MCF 10A (cell line): Measurements from ENCODE around the gene SPOCK1. TPM values are rescaled to one million over a fixed set of nuclear protein-coding genes. Genes with fewer than 3 reads are reported as not detected.

Experiments
- BruUV-seq: library from RNA; stranded (reverse); fragments of 400-500 nt; replicated peaks from 2 replicates; lab custom pipeline; 2021; lab: Mats Ljungman, UMichigan
- CTCF ChIA-PET: fragments of 300-600 bp; sonication (Branson Sonifier 250); formaldehyde crosslinking; extraction: SDS; loops from one replicate; lab custom pipeline; 2021; ENCODE audit warnings: antibody characterized with exemption, inconsistent platforms; lab: Yijun Ruan, JAX
- POLR2A ChIA-PET: fragments of 300-600, 350-650 bp; sonication (Branson Sonifier 250); formaldehyde crosslinking; extraction: SDS; loops from one replicate; lab custom pipeline; 2020; ENCODE audit warnings: antibody characterized with exemption, inconsistent platforms; lab: Yijun Ruan, JAX
- DNase-seq: peaks from one replicate; pipeline ENCODE4 v3.0.0-alpha.2; 2018; ENCODE audit not compliant: unreplicated experiment
- H3K27ac Mint-ChIP-seq: one replicate; pipeline ENCODE4 v1.8.0; 2022; ENCODE audit warnings: mild to moderate bottlenecking, low read depth, mixed read lengths; ENCODE audit not compliant: unreplicated experiment
- H3K27me3 Mint-ChIP-seq: one replicate; pipeline ENCODE4 v1.8.0; 2022; ENCODE audit warnings: mixed read lengths; ENCODE audit not compliant: insufficient read depth, unreplicated experiment
- H3K36me3 Mint-ChIP-seq: one replicate; pipeline ENCODE4 v1.8.0; 2022; ENCODE audit warnings: mild to moderate bottlenecking, moderate library complexity, mixed read lengths; ENCODE audit not compliant: insufficient read depth, unreplicated experiment
- H3K4me1 Mint-ChIP-seq: one replicate; pipeline ENCODE4 v1.8.0; 2022; ENCODE audit warnings: mixed read lengths; ENCODE audit not compliant: insufficient read depth, unreplicated experiment
- H3K4me3 Mint-ChIP-seq: one replicate; pipeline ENCODE4 v1.8.0; 2022; ENCODE audit warnings: mild to moderate bottlenecking, moderate library complexity, mixed read lengths; ENCODE audit not compliant: unreplicated experiment
- H3K9me3 Mint-ChIP-seq: one replicate; pipeline ENCODE4 v1.8.0; 2022; ENCODE audit warnings: mixed read lengths; ENCODE audit not compliant: unreplicated experiment
- intact Hi-C: fragments of 100-400 bp; cut with micrococcal nuclease; formaldehyde crosslinking; loops from 2 replicates; pipeline ENCODE4 v1.14.1; 2022
- total RNA-seq: library from RNA; stranded (reverse); gene quantifications from 2 replicates; pipeline ENCODE4 v1.2.3, GENCODE V29; 2022
- TF ChIP-seq, protein P1 (sequence below): fragments of 200-600 bp; IDR thresholded peaks from one replicate; pipeline ENCODE4 v1.8.0; 2022; ENCODE audit warnings: antibody characterized with exemption, mild to moderate bottlenecking; ENCODE audit not compliant: unreplicated experiment

Gene SPOCK1
- total RNA-seq, 1 experiment from 2014 or later: 34.3 TPM

DNA sequence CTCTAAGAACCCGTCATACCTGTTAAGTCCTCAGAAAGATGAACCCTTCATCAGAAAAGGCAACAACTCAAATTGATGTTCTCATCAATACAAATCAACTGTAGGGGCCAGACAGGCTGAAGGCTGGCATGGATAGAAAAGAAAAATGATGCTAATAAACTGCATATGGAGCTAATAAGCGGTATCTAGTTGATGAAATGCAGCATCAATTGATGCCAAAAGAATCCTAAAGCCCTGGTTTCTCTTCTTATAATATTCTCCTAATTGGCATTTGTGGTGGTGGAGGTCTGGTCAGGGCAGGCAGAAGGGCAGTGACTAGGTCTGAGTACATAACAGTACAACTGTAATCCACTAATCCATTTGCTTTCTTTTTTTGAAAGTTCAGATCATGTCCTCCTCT lies 322.5 kb downstream of the SPOCK1 start:
- no peaks in the 10 kb centered on the region for H3K36me3 Mint-ChIP-seq
- H3K4me1 Mint-ChIP-seq: no peaks in the 10 kb centered on the region
- ChIA-PET CTCF (no interaction called here), POLR2A (no interaction called here)
- peaks cover 12% of the 10 kb centered on the region for H3K27me3 Mint-ChIP-seq
- BruUV-seq: no TSS peak
- no peaks in the 10 kb centered on the region for H3K9me3 Mint-ChIP-seq
- TF ChIP-seq, protein P1, sequence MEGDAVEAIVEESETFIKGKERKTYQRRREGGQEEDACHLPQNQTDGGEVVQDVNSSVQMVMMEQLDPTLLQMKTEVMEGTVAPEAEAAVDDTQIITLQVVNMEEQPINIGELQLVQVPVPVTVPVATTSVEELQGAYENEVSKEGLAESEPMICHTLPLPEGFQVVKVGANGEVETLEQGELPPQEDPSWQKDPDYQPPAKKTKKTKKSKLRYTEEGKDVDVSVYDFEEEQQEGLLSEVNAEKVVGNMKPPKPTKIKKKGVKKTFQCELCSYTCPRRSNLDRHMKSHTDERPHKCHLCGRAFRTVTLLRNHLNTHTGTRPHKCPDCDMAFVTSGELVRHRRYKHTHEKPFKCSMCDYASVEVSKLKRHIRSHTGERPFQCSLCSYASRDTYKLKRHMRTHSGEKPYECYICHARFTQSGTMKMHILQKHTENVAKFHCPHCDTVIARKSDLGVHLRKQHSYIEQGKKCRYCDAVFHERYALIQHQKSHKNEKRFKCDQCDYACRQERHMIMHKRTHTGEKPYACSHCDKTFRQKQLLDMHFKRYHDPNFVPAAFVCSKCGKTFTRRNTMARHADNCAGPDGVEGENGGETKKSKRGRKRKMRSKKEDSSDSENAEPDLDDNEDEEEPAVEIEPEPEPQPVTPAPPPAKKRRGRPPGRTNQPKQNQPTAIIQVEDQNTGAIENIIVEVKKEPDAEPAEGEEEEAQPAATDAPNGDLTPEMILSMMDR: no peak
- H3K27ac Mint-ChIP-seq: no peak overlapping the region
- intact Hi-C loops: no loop called here
- DNase-seq: no peak
- H3K4me3 Mint-ChIP-seq: no peak overlapping the region

DNA sequence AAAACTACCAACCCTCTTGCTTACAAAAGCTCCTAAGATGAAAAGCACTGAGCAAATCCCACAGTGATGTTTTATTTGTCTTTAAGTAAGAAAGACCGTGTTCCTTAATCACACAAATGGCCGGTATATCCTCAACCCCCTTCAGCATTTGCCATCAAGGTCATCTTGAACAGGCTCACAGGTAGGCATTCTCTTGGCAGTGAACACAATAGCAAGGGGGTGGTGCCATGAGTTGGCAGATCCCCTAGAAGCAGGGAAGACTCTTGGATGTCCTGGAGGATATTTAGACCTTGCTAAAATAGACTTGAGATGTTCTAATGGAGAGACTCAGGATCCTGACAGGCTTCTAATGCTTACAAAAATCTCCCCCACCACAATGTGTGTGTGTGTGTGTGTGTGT lies 323.0 kb downstream of the SPOCK1 start:
- no TSS peak for BruUV-seq
- TF ChIP-seq, protein P1: no peak
- CTCF ChIA-PET: interaction anchor here (0.8 kb wide), 1 partner anchor 101 kb away, joined by 3 read pairs; no protein-coding TSS in a partner anchor

DNA sequence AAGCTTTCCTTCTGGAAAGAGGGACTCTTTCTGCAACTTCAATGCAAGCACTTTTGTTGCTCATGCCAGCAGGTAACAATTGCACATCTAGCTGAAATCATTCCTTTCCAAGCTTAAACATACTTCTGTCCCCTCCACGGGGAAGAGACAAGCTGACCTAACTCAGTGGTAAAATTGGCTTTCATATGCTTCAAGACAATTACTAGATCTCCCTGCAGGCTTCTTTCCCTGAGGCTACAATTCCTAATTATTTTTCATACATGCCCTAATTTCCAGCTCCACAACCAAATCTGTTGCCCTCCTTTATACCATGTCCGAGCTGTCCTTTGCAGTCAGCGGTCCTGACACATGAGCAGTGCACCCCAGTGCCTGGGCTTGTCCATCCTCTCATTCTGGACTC lies 324.9 kb downstream of the SPOCK1 start:
- Mint-ChIP-seq H3K4me3 (no peak overlapping the region), H3K9me3 (no peaks in the 10 kb centered on the region), H3K27ac (no peak overlapping the region), H3K36me3 (no peaks in the 10 kb centered on the region), H3K4me1 (no peaks in the 10 kb centered on the region), H3K27me3 (peaks cover 12% of the 10 kb centered on the region)
- BruUV-seq: no TSS peak
- ChIA-PET POLR2A (no interaction called here), CTCF (interaction anchor here (0.5 to 1.2 kb wide), 5 partner anchors 15 to 1284 kb away, joined by 3 to 4 read pairs (median 3); no protein-coding TSS in a partner anchor)
- intact Hi-C loops: no loop called here
- TF ChIP-seq, protein P1: no peak
- DNase-seq: no peak

More for the DNA sequence above, 323.0 kb downstream of the SPOCK1 start:
- Mint-ChIP-seq H3K4me1 (no peaks in the 10 kb centered on the region), H3K4me3 (no peak overlapping the region), H3K36me3 (no peaks in the 10 kb centered on the region), H3K27ac (no peak overlapping the region), H3K9me3 (no peaks in the 10 kb centered on the region), H3K27me3 (peaks cover 12% of the 10 kb centered on the region)
- POLR2A ChIA-PET: no interaction called here
- intact Hi-C loops: no loop called here
- DNase-seq: no peak

DNA sequence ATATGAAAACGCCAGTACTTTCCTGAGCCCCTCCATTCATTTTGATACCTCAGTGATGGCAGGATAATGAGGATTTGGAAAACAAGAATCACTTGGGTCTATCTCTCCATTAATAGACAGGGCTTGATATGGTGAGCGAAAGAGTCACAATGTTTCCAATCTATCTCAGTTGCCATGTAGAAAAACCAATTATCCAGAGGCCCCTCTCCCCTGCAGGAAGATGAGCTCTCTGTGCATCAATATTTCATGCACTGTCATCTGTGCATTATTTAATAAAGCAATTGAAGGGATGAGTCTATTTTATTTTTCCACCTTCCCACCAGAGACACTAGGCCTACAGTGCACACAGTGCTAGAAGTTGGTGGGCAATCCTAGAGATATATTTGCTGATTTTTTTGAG lies 326.9 kb downstream of the SPOCK1 start:
- no peak overlapping the region for H3K27ac Mint-ChIP-seq
- no TSS peak for BruUV-seq
- ChIA-PET CTCF (interaction anchor here (0.6 to 0.7 kb wide), 2 partner anchors 13 to 81 kb away, joined by 3 read pairs; no protein-coding TSS in a partner anchor), POLR2A (no interaction called here)
- intact Hi-C loops: no loop called here
- no peaks in the 10 kb centered on the region for H3K9me3 Mint-ChIP-seq
- H3K36me3 Mint-ChIP-seq: no peaks in the 10 kb centered on the region
- H3K4me1 Mint-ChIP-seq: no peaks in the 10 kb centered on the region
- TF ChIP-seq, protein P1: no peak
- no peak for DNase-seq
- H3K4me3 Mint-ChIP-seq: no peak overlapping the region
- H3K27me3 Mint-ChIP-seq: peaks cover 6% of the 10 kb centered on the region
